HEK293T (cell line): ENCODE results near the gene LRRTM4.

Experiments used
- ARNT ChIP-seq: fragments of 450-650 bp; IDR thresholded peaks from 2 replicates; pipeline ENCODE4 v1.6.1; 2017; ENCODE audit warnings: mild to moderate bottlenecking
- FOXK2 ChIP-seq: fragments of 450-650 bp; IDR thresholded peaks from 2 replicates; pipeline ENCODE4 v1.6.1; 2016; ENCODE audit warnings: mild to moderate bottlenecking
- L3MBTL2 ChIP-seq: fragments of 450-650 bp; conservative IDR thresholded peaks from 2 replicates; pipeline ENCODE4 v1.6.1; 2016; ENCODE audit warnings: mild to moderate bottlenecking
- SP1 ChIP-seq: fragments of 450-650 bp; IDR thresholded peaks from 2 replicates; pipeline ENCODE4 v1.6.1; 2017

- TF ChIP-seq L3MBTL2: no peak
- TF ChIP-seq SP1: no peak
- no peak for TF ChIP-seq FOXK2
- no peak for TF ChIP-seq ARNT
Measured at GRCh38 chr2:77469106-77469505, 53.1 kb downstream of the LRRTM4 start.
